Upper lobe of right lung (tissue), 1 donor: ENCODE measurements around the gene RAB15. TPM values are rescaled to one million over a fixed set of nuclear protein-coding genes. Genes with fewer than 3 reads are reported as not detected.

Experiments used
- ATAC-seq: fragments of 200-7000 bp; cut with Tn5 transposase; one replicate; pipeline ENCODE4 v1.9.1; 2020; ENCODE audit warnings: mild to moderate bottlenecking, moderate library complexity
- DNase-seq: peaks from one replicate; pipeline ENCODE4 v3.0.0-alpha.2; 2020
- H3K27ac ChIP-seq: fragments of 200-600 bp; one replicate; pipeline ENCODE4 v1.8.0; 2022
- H3K27me3 ChIP-seq: fragments of 200-600 bp; one replicate; pipeline ENCODE4 v1.8.0; 2022; ENCODE audit warnings: mild to moderate bottlenecking
- H3K36me3 ChIP-seq: fragments of 200-600 bp; one replicate; pipeline ENCODE4 v1.8.0; 2022
- H3K4me1 ChIP-seq: fragments of 200-600 bp; one replicate; pipeline ENCODE4 v1.8.0; 2022
- H3K4me3 ChIP-seq: fragments of 200-600 bp; one replicate; pipeline ENCODE4 v1.8.0; 2022; ENCODE audit warnings: mild to moderate bottlenecking
- H3K9me3 ChIP-seq: fragments of 200-600 bp; one replicate; pipeline ENCODE4 v1.8.0; 2022
- CTCF ChIP-seq: fragments of 200-600 bp; IDR thresholded peaks from one replicate; pipeline ENCODE4 v1.8.0; 2022; ENCODE audit warnings: antibody characterized with exemption
- intact Hi-C: fragments of 100-400 bp; cut with DNase I; formaldehyde crosslinking; loops from one replicate; pipeline ENCODE4 v1.11.0; 2022
- total RNA-seq: library from RNA; stranded (reverse); fragmentation: NEBNext Ultra II Directional; extraction: Animal tissue kit (Norgen Biotek cat#: 25700); gene quantifications from one replicate; pipeline ENCODE4 v1.2.1, GENCODE V29; 2021
- donor health status: DM: no; HTN: yes; CAD: no; lungs with severe emphysema.

The RAB15 gene
- total RNA-seq, 1 donor from 2014 or later = 21.5 TPM

GRCh38 chr14:64948612-64949210 lies 23.4 kb downstream of the RAB15 start:
- Histone ChIP-seq H3K4me3 (no peak overlapping the region), H3K36me3 (peaks cover 6% of the 10 kb centered on the region), H3K27me3 (no peaks in the 10 kb centered on the region), H3K27ac (no peak overlapping the region), H3K4me1 (peaks cover 6% of the 10 kb centered on the region), H3K9me3 (no peaks in the 10 kb centered on the region)
- intact Hi-C loops = no loop called here
- DNase-seq (no peak), ATAC-seq (no peak)
- TF ChIP-seq CTCF = no peak

- TF ChIP-seq CTCF = no peak
- Histone ChIP-seq H3K9me3 (no peaks in the 10 kb centered on the region), H3K36me3 (peaks cover 7% of the 10 kb centered on the region), H3K4me1 (peaks cover 6% of the 10 kb centered on the region), H3K27ac (no peak overlapping the region), H3K27me3 (no peaks in the 10 kb centered on the region), H3K4me3 (no peak overlapping the region)
- DNase-seq = no peak
- intact Hi-C loops = no loop called here
- no peak for ATAC-seq
Measured at GRCh38 chr14:64947710-64948611, 24.2 kb downstream of the RAB15 start.

GRCh38 chr14:64946310-64947045 lies 25.7 kb downstream of the RAB15 start:
- no peak for ATAC-seq
- intact Hi-C loops = no loop called here
- no peak for DNase-seq

GRCh38 chr14:64945431-64946178 lies 26.5 kb downstream of the RAB15 start:
- no peak for ATAC-seq
- no peak overlapping the region for H3K27ac ChIP-seq
- DNase-seq = no peak
- H3K4me3 ChIP-seq = no peak overlapping the region
- H3K36me3 ChIP-seq = peaks cover 18% of the 10 kb centered on the region
- no peaks in the 10 kb centered on the region for H3K9me3 ChIP-seq
- TF ChIP-seq CTCF = no peak
- intact Hi-C loops = no loop called here
- H3K27me3 ChIP-seq = no peaks in the 10 kb centered on the region
- peaks cover 6% of the 10 kb centered on the region for H3K4me1 ChIP-seq

More at GRCh38 chr14:64946310-64947045, 25.7 kb downstream of the RAB15 start:
- no peak for TF ChIP-seq CTCF
- Histone ChIP-seq H3K27me3 (no peaks in the 10 kb centered on the region), H3K9me3 (no peaks in the 10 kb centered on the region), H3K4me1 (peaks cover 6% of the 10 kb centered on the region), H3K36me3 (peaks cover 9% of the 10 kb centered on the region), H3K4me3 (no peak overlapping the region), H3K27ac (no peak overlapping the region)

- H3K27ac ChIP-seq = no peak overlapping the region
- intact Hi-C loops = no loop called here
- H3K4me1 ChIP-seq = peaks cover 6% of the 10 kb centered on the region
- H3K9me3 ChIP-seq = no peaks in the 10 kb centered on the region
- TF ChIP-seq CTCF = no peak
- no peaks in the 10 kb centered on the region for H3K27me3 ChIP-seq
- no peak for ATAC-seq
- no peak overlapping the region for H3K4me3 ChIP-seq
- DNase-seq = no peak
- peaks cover 19% of the 10 kb centered on the region for H3K36me3 ChIP-seq
Measured at GRCh38 chr14:64944861-64945260, 27.3 kb downstream of the RAB15 start.
